ENCODE data around the gene AHRR.

AHRR gene

GRCh38 chr5:417301-418161 lies 96.0 kb downstream of the AHRR start:
- ATAC-seq (replicated peaks) (no peak), DNase-seq (no peak)
- no peaks in the 10 kb centered on the region for H3K9me3 Mint-ChIP-seq
- peaks cover 0 to 6% of the 10 kb centered on the region in 2 donors for H3K4me1 Mint-ChIP-seq (ENCODE audit: low read depth in 2 of 2)
- H3K36me3 Mint-ChIP-seq (ENCODE audit: insufficient read depth) = no peaks in the 10 kb centered on the region
- H3K27me3 Mint-ChIP-seq = peaks cover 6% of the 10 kb centered on the region in 2 donors
- no peak overlapping the region for H3K27ac Mint-ChIP-seq
- H3K4me3 Mint-ChIP-seq = no peak overlapping the region

GRCh38 chr5:418162-419121 lies 96.9 kb downstream of the AHRR start:
- H3K27ac Mint-ChIP-seq = no peak overlapping the region
- H3K9me3 Mint-ChIP-seq = no peaks in the 10 kb centered on the region
- no peak overlapping the region for H3K4me3 Mint-ChIP-seq
- no peaks in the 10 kb centered on the region for H3K36me3 Mint-ChIP-seq (ENCODE audit: insufficient read depth)
- peaks cover 0 to 6% of the 10 kb centered on the region in 2 donors for H3K4me1 Mint-ChIP-seq (ENCODE audit: low read depth in 2 of 2)
- ATAC-seq (replicated peaks) = no peak
- H3K27me3 Mint-ChIP-seq = peaks cover 2% of the 10 kb centered on the region in 2 donors
- no peak for DNase-seq

GRCh38 chr5:419970-420369 lies 98.5 kb downstream of the AHRR start:
- Mint-ChIP-seq H3K27me3 (no peaks in the 10 kb centered on the region), H3K27ac (no peak overlapping the region), H3K9me3 (no peaks in the 10 kb centered on the region), H3K36me3 (ENCODE audit: insufficient read depth) (no peaks in the 10 kb centered on the region), H3K4me1 (ENCODE audit: low read depth in 2 of 2) (peaks cover 0 to 6% of the 10 kb centered on the region in 2 donors), H3K4me3 (no peak overlapping the region)
- ATAC-seq (replicated peaks) = no peak
- DNase-seq = no peak

- Mint-ChIP-seq H3K4me3 (no peak overlapping the region), H3K27ac (no peak overlapping the region), H3K27me3 (peaks cover under 1 to 2% of the 10 kb centered on the region in 2 donors), H3K36me3 (ENCODE audit: insufficient read depth) (no peaks in the 10 kb centered on the region), H3K4me1 (ENCODE audit: low read depth in 2 of 2) (peaks cover 0 to 6% of the 10 kb centered on the region in 2 donors), H3K9me3 (no peaks in the 10 kb centered on the region)
- DNase-seq = no peak
- ATAC-seq (replicated peaks) = no peak
Measured at GRCh38 chr5:420632-421286, 99.2 kb downstream of the AHRR start.

- no peaks in the 10 kb centered on the region for H3K36me3 Mint-ChIP-seq (ENCODE audit: insufficient read depth)
- peaks cover 0 to 2% of the 10 kb centered on the region in 2 donors for H3K4me1 Mint-ChIP-seq (ENCODE audit: low read depth in 2 of 2)
- no peak overlapping the region for H3K4me3 Mint-ChIP-seq
- no peak for ATAC-seq (replicated peaks)
- H3K27ac Mint-ChIP-seq = no peak overlapping the region
- DNase-seq = no peak
- H3K27me3 Mint-ChIP-seq = peaks cover 7 to 8% of the 10 kb centered on the region in 2 donors
- peaks cover 0 to 2% of the 10 kb centered on the region in 2 donors for H3K9me3 Mint-ChIP-seq
Measured at GRCh38 chr5:421287-421880, 99.9 kb downstream of the AHRR start.

- no peak for DNase-seq
- Mint-ChIP-seq H3K36me3 (ENCODE audit: insufficient read depth) (no peaks in the 10 kb centered on the region), H3K27me3 (peaks cover 12 to 13% of the 10 kb centered on the region in 2 donors), H3K9me3 (peaks cover 0 to 2% of the 10 kb centered on the region in 2 donors), H3K4me3 (no peak overlapping the region), H3K4me1 (ENCODE audit: low read depth in 2 of 2) (no peaks in the 10 kb centered on the region), H3K27ac (no peak overlapping the region)
- ATAC-seq (replicated peaks) = no peak
Measured at GRCh38 chr5:421901-422300, 100.4 kb downstream of the AHRR start.

GRCh38 chr5:422323-423232 lies 101.1 kb downstream of the AHRR start:
- H3K27ac Mint-ChIP-seq = peak overlapping the region in 1 of 2 donors; percentile 18
- no peaks in the 10 kb centered on the region for H3K36me3 Mint-ChIP-seq (ENCODE audit: insufficient read depth)
- no peak overlapping the region for H3K4me3 Mint-ChIP-seq
- DNase-seq (no peak), ATAC-seq (replicated peaks) (no peak)
- H3K9me3 Mint-ChIP-seq = peaks cover 0 to 2% of the 10 kb centered on the region in 2 donors
- H3K4me1 Mint-ChIP-seq (ENCODE audit: low read depth in 2 of 2) = no peaks in the 10 kb centered on the region
- peaks cover 14 to 16% of the 10 kb centered on the region in 2 donors for H3K27me3 Mint-ChIP-seq

GRCh38 chr5:423233-423565 lies 101.7 kb downstream of the AHRR start:
- Mint-ChIP-seq H3K9me3 (peaks cover 0 to 2% of the 10 kb centered on the region in 2 donors), H3K4me3 (no peak overlapping the region), H3K36me3 (ENCODE audit: insufficient read depth) (no peaks in the 10 kb centered on the region), H3K27ac (peak overlapping the region in 1 of 2 donors; percentile 18), H3K27me3 (peaks cover 14 to 20% of the 10 kb centered on the region in 2 donors), H3K4me1 (ENCODE audit: low read depth in 2 of 2) (no peaks in the 10 kb centered on the region)
- ATAC-seq (replicated peaks) (no peak), DNase-seq (no peak)

GRCh38 chr5:423626-424261 lies 102.2 kb downstream of the AHRR start:
- H3K27me3 Mint-ChIP-seq = peaks cover 14 to 23% of the 10 kb centered on the region in 2 donors
- ATAC-seq (replicated peaks) (no peak), DNase-seq (no peak)
- no peak overlapping the region for H3K4me3 Mint-ChIP-seq
- H3K36me3 Mint-ChIP-seq (ENCODE audit: insufficient read depth) = no peaks in the 10 kb centered on the region
- H3K4me1 Mint-ChIP-seq (ENCODE audit: low read depth in 2 of 2) = no peaks in the 10 kb centered on the region
- H3K9me3 Mint-ChIP-seq = peaks cover 0 to 2% of the 10 kb centered on the region in 2 donors
- peak overlapping the region in 1 of 2 donors; percentile 18 for H3K27ac Mint-ChIP-seq

GRCh38 chr5:424301-425110 lies 103.0 kb downstream of the AHRR start:
- DNase-seq (no peak), ATAC-seq (replicated peaks) (no peak)
- H3K36me3 Mint-ChIP-seq (ENCODE audit: insufficient read depth) = no peaks in the 10 kb centered on the region
- H3K27me3 Mint-ChIP-seq = peaks cover 14 to 24% of the 10 kb centered on the region in 2 donors
- no peaks in the 10 kb centered on the region for H3K4me1 Mint-ChIP-seq (ENCODE audit: low read depth in 2 of 2)
- H3K9me3 Mint-ChIP-seq = peaks cover 0 to 2% of the 10 kb centered on the region in 2 donors
- no peak overlapping the region for H3K4me3 Mint-ChIP-seq
- H3K27ac Mint-ChIP-seq = no peak overlapping the region

GRCh38 chr5:425714-426113 lies 104.2 kb downstream of the AHRR start:
- H3K4me3 Mint-ChIP-seq = no peak overlapping the region
- H3K4me1 Mint-ChIP-seq (ENCODE audit: low read depth in 2 of 2) = no peaks in the 10 kb centered on the region
- no peak overlapping the region for H3K27ac Mint-ChIP-seq
- no peaks in the 10 kb centered on the region for H3K36me3 Mint-ChIP-seq (ENCODE audit: insufficient read depth)
- H3K27me3 Mint-ChIP-seq = peaks cover 14 to 36% of the 10 kb centered on the region in 2 donors
- ATAC-seq (replicated peaks) (no peak), DNase-seq (no peak)
- H3K9me3 Mint-ChIP-seq = peaks cover 0 to 2% of the 10 kb centered on the region in 2 donors
